ENCODE results near the gene GYS2. TPM values are rescaled to one million over a fixed set of nuclear protein-coding genes. Genes with fewer than 3 reads are reported as not detected.

Gene GYS2
- total RNA-seq, 2 experiments from 2014 or later: not detected

DNA sequence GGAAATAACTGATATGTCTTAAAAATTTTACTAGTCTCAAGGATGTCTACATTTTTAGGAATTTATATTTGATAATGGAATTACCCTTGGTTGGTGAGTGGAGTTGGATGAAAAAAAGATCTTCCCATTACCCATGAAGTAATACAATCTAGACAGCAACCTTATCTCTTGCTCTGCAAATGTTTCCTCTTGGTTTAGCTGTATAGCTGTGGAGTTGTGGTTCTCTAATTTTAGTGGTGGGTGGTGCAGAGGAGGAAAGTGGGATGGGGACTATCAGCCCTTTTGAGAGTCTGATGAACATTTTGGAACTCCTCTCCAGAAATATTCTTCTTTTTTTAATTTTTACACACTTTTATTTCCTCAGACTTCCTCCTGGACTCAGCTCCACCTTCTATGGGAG is 61.5 kb downstream of the GYS2 start:
- Mint-ChIP-seq H3K36me3 (ENCODE audit: low read depth) (no peaks in the 10 kb centered on the region), H3K4me1 (ENCODE audit: low read depth) (peaks cover 17% of the 10 kb centered on the region), H3K9me3 (no peaks in the 10 kb centered on the region), H3K27ac (no peak overlapping the region), H3K27me3 (ENCODE audit: low read depth) (no peaks in the 10 kb centered on the region), H3K4me3 (no peak overlapping the region)
- CTCF ChIA-PET: no interaction called here
- no peak for DNase-seq
- intact Hi-C loops (cut with micrococcal nuclease): no loop called here

DNA sequence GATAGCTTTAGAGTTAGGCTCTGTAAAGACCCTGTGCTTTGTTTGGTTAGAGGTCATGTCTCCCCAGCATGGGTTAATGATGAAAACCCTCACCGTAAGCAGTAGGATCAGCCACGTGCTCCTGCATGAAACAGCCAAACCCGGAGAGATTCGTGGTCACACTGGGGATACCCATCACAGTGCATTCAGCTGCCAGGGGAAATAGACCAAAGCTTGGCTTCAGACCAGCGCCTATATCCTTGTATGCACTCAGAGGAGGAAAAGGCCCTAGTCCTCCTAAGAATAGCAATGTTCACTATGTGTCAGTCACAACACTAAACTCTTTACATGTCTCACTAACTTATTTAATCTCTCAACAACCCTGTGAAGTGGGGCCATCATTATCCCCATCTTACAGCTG is 62.2 kb downstream of the GYS2 start:
- Mint-ChIP-seq H3K27ac (no peak overlapping the region), H3K27me3 (ENCODE audit: low read depth) (no peaks in the 10 kb centered on the region), H3K36me3 (ENCODE audit: low read depth) (no peaks in the 10 kb centered on the region), H3K9me3 (no peaks in the 10 kb centered on the region), H3K4me1 (ENCODE audit: low read depth) (peaks cover 14% of the 10 kb centered on the region), H3K4me3 (no peak overlapping the region)
- intact Hi-C loops (cut with micrococcal nuclease): no loop called here
- DNase-seq: peak; percentile 23
- CTCF ChIA-PET: interaction anchor here (0.6 to 0.7 kb wide), 2 partner anchors 155 to 601 kb away, joined by 3 read pairs; no protein-coding TSS in a partner anchor

DNA sequence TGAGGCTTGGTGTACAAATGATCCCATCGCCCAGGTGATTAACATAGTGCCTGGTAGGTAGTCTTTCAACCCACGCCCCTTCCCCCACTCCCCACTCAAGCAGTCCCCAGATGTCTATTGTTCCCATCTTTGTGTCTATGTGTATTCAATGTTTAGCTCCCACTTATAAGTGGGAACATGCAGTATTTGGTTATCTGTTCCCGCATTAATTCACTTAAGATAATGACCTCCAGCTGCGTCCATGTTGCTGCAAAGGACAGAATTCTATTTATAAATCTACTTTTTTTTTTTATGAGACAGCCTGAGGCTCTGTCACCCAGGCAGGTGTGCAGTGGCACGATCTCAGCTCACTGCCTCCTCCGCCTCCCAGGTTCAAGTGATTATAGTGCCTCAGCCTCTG is 62.9 kb downstream of the GYS2 start:
- Mint-ChIP-seq H3K4me3 (no peak overlapping the region), H3K4me1 (ENCODE audit: low read depth) (peaks cover 12% of the 10 kb centered on the region), H3K27ac (no peak overlapping the region), H3K27me3 (ENCODE audit: low read depth) (no peaks in the 10 kb centered on the region), H3K36me3 (ENCODE audit: low read depth) (no peaks in the 10 kb centered on the region), H3K9me3 (no peaks in the 10 kb centered on the region)
- DNase-seq: no peak
- intact Hi-C loops (cut with micrococcal nuclease): loop anchor here (2.0 kb wide), 1 partner anchor 19 kb away; no protein-coding TSS in a partner anchor
- CTCF ChIA-PET: no interaction called here

GRCh38 chr12:21539797-21540196 is 64.8 kb downstream of the GYS2 start:
- no peaks in the 10 kb centered on the region for H3K27me3 Mint-ChIP-seq (ENCODE audit: low read depth)
- H3K9me3 Mint-ChIP-seq: no peaks in the 10 kb centered on the region
- peaks cover 12% of the 10 kb centered on the region for H3K4me1 Mint-ChIP-seq (ENCODE audit: low read depth)
- no peaks in the 10 kb centered on the region for H3K36me3 Mint-ChIP-seq (ENCODE audit: low read depth)
- intact Hi-C loops (cut with micrococcal nuclease): loop anchor here (1.0 to 2.0 kb wide), 7 partner anchors 11 to 140 kb away; partner anchors contain the start of genes GOLT1B and RECQL
- DNase-seq: no peak
- H3K4me3 Mint-ChIP-seq: no peak overlapping the region
- no peak overlapping the region for H3K27ac Mint-ChIP-seq
- CTCF ChIA-PET: no interaction called here

DNA sequence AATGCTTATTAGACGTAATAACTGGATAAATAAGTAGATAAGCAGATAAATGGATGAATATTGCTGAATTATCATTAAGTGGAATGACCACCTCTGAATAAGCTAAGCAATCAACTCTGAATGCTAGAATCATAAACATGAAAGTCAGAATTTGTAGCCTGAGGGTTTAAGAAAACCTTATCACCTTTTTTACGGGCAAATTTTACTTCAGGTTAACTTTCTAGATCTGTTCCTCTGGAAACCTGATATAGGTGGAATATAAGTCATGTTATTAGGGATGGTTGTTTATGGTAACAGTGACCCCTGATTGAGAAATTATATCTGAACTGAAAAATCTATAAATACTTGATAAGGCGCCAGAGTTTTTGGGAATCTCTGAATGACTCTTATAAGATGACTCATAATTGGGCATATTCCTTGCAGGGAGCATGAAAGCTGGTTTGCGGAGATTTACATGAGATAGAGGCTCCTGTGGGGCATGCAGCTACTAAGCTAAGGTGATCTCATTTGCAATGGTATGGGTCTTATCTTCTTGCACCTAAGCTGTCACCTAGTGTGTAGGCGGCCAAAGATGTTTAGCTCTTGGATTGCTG is 66.5 kb downstream of the GYS2 start:
- Mint-ChIP-seq H3K27me3 (ENCODE audit: low read depth) (no peaks in the 10 kb centered on the region), H3K4me1 (ENCODE audit: low read depth) (peaks cover 12% of the 10 kb centered on the region), H3K36me3 (ENCODE audit: low read depth) (no peaks in the 10 kb centered on the region), H3K27ac (no peak overlapping the region), H3K4me3 (no peak overlapping the region), H3K9me3 (no peaks in the 10 kb centered on the region)
- intact Hi-C loops (cut with micrococcal nuclease): loop anchor here (2.0 kb wide), 1 partner anchor 61 kb away; no protein-coding TSS in a partner anchor
- CTCF ChIA-PET: interaction anchor here (1.4 kb wide), 1 partner anchor 144 kb away, joined by 3 read pairs; no protein-coding TSS in a partner anchor
- no peak for DNase-seq

GRCh38 chr12:21529456-21529855 is 75.2 kb downstream of the GYS2 start:
- intact Hi-C loops (cut with micrococcal nuclease): no loop called here
- H3K27ac Mint-ChIP-seq: no peak overlapping the region
- CTCF ChIA-PET: no interaction called here
- peaks cover 2% of the 10 kb centered on the region for H3K4me1 Mint-ChIP-seq (ENCODE audit: low read depth)
- no peak overlapping the region for H3K4me3 Mint-ChIP-seq
- no peaks in the 10 kb centered on the region for H3K36me3 Mint-ChIP-seq (ENCODE audit: low read depth)
- H3K27me3 Mint-ChIP-seq (ENCODE audit: low read depth): peaks cover 20% of the 10 kb centered on the region
- no peak for DNase-seq
- H3K9me3 Mint-ChIP-seq: peaks cover 4% of the 10 kb centered on the region

- H3K36me3 Mint-ChIP-seq (ENCODE audit: low read depth): no peaks in the 10 kb centered on the region
- peaks cover 2% of the 10 kb centered on the region for H3K4me1 Mint-ChIP-seq (ENCODE audit: low read depth)
- H3K27me3 Mint-ChIP-seq (ENCODE audit: low read depth): peaks cover 20% of the 10 kb centered on the region
- DNase-seq: no peak
- H3K27ac Mint-ChIP-seq: no peak overlapping the region
- CTCF ChIA-PET: no interaction called here
- H3K4me3 Mint-ChIP-seq: peak overlapping the region; percentile 59
- intact Hi-C loops (cut with micrococcal nuclease): loop anchor here (1.0 kb wide), 1 partner anchor 10 kb away; no protein-coding TSS in a partner anchor
- peaks cover 7% of the 10 kb centered on the region for H3K9me3 Mint-ChIP-seq
Observed at GRCh38 chr12:21528953-21529352, 75.7 kb downstream of the GYS2 start.

- intact Hi-C loops (cut with micrococcal nuclease): loop anchor here (1.0 kb wide), 2 partner anchors 12 to 26 kb away; partner anchors contain the start of genes GOLT1B and RECQL
- Mint-ChIP-seq H3K36me3 (ENCODE audit: low read depth) (no peaks in the 10 kb centered on the region), H3K27me3 (ENCODE audit: low read depth) (peaks cover 20% of the 10 kb centered on the region), H3K4me1 (ENCODE audit: low read depth) (peaks cover 2% of the 10 kb centered on the region), H3K9me3 (peaks cover 7% of the 10 kb centered on the region), H3K27ac (no peak overlapping the region), H3K4me3 (peak overlapping the region; percentile 59)
- DNase-seq: peak; percentile 74
- CTCF ChIA-PET: no interaction called here
Observed at GRCh38 chr12:21527451-21528180, 77.0 kb downstream of the GYS2 start.

DNA sequence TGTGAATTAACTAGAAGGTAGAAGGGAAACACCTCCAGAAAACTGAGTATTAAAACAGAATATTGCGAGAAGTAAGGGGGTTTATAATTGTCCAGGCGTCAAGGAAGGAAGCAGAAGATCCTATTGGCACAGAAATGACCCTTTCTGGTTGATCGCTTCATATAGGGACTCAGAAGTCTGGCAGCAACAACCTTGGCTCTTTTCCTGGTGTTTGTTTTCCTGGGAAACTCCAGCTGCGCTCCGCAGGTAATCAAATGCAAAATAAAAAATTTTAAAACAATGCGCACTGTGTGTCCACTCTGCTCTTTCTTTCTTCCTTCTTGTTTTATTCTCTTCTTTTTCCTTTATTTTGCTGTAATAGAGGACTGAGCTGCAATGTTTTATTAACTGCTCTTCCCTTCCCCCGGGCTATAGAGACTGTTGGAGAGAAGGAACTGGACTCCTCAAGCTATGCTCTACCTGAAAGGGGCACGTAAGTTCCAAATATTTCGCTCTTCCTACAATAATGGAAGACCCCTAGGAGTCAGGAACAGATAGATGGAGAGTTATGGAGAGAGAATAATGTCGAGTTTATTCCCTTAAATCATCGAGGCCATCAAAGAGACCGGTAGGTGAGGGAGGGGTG is 77.8 kb downstream of the GYS2 start:
- no peaks in the 10 kb centered on the region for H3K36me3 Mint-ChIP-seq (ENCODE audit: low read depth)
- H3K27ac Mint-ChIP-seq: no peak overlapping the region
- intact Hi-C loops (cut with micrococcal nuclease): loop anchor here (1.0 kb wide), 1 partner anchor 26 kb away; the partner anchor contains the start of genes GOLT1B and RECQL
- H3K4me1 Mint-ChIP-seq (ENCODE audit: low read depth): peaks cover 2% of the 10 kb centered on the region
- peak overlapping the region; percentile 59 for H3K4me3 Mint-ChIP-seq
- peaks cover 20% of the 10 kb centered on the region for H3K27me3 Mint-ChIP-seq (ENCODE audit: low read depth)
- CTCF ChIA-PET: no interaction called here
- peaks cover 7% of the 10 kb centered on the region for H3K9me3 Mint-ChIP-seq
- DNase-seq: no peak

- CTCF ChIA-PET: no interaction called here
- Mint-ChIP-seq H3K27me3 (ENCODE audit: low read depth) (peaks cover 20% of the 10 kb centered on the region), H3K9me3 (peaks cover 7% of the 10 kb centered on the region), H3K4me3 (peak within 1 kb of the TSS; percentile 59), H3K4me1 (ENCODE audit: low read depth) (peaks cover 2% of the 10 kb centered on the region), H3K36me3 (ENCODE audit: low read depth) (no peaks in the 10 kb centered on the region), H3K27ac (no peak within 1 kb of the TSS)
- intact Hi-C loops (cut with micrococcal nuclease): no loop called here
- no peak for DNase-seq
Observed at GRCh38 chr12:21526053-21526452, 78.6 kb downstream of the GYS2 start, which contains the start of gene SPX. Gene SPX, plus strand, starts transcription at chr12:21526296. Its CDS starts 177 bp downstream, at chr12:21526473.

GRCh38 chr12:21523148-21523547 is 81.5 kb downstream of the GYS2 start:
- CTCF ChIA-PET: no interaction called here
- DNase-seq: no peak
- no peak overlapping the region for H3K27ac Mint-ChIP-seq
- peaks cover 2% of the 10 kb centered on the region for H3K4me1 Mint-ChIP-seq (ENCODE audit: low read depth)
- H3K9me3 Mint-ChIP-seq: peaks cover 7% of the 10 kb centered on the region
- intact Hi-C loops (cut with micrococcal nuclease): no loop called here
- H3K27me3 Mint-ChIP-seq (ENCODE audit: low read depth): peaks cover 3% of the 10 kb centered on the region
- peaks cover 2% of the 10 kb centered on the region for H3K36me3 Mint-ChIP-seq (ENCODE audit: low read depth)
- no peak overlapping the region for H3K4me3 Mint-ChIP-seq

DNA sequence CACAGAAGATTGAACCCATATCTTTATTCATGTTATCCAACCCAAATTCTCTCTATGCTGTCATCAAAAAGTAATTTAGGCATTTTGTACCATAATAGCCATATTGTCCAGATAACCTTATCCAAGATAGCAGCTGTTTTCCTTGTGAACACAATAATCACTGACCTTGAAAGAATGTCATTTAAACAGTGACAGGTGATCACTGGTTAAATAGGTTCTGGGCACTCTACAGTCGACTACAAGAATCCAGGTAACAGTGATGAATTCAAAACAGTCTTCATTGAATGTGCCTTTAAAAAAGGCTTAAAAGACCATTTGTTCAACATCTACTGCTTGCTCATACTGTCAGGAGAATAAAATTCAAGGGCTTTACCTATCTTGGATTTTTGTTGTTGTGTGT is 83.1 kb downstream of the GYS2 start:
- CTCF ChIA-PET: no interaction called here
- Mint-ChIP-seq H3K9me3 (peaks cover 7% of the 10 kb centered on the region), H3K27ac (no peak overlapping the region), H3K4me1 (ENCODE audit: low read depth) (no peaks in the 10 kb centered on the region), H3K36me3 (ENCODE audit: low read depth) (peaks cover 5% of the 10 kb centered on the region), H3K4me3 (no peak overlapping the region), H3K27me3 (ENCODE audit: low read depth) (no peaks in the 10 kb centered on the region)
- DNase-seq: no peak
- intact Hi-C loops (cut with micrococcal nuclease): no loop called here
